ENCODE data around the gene HOXB4.

HOXB4 gene

GRCh38 chr17:48600244-48601098, 22.3 kb upstream of the HOXB4 start:
- DNase-seq, result no peak

GRCh38 chr17:48599354-48599753, 21.2 kb upstream of the HOXB4 start:
- no peak for DNase-seq

- no peak for DNase-seq
Measured at GRCh38 chr17:48598736-48599135, 20.6 kb upstream of the HOXB4 start.

- DNase-seq, result peak; percentile 25
Measured at GRCh38 chr17:48597778-48598631, 19.9 kb upstream of the HOXB4 start.

- DNase-seq, result no peak
Measured at GRCh38 chr17:48597528-48597777, 19.3 kb upstream of the HOXB4 start.

GRCh38 chr17:48596735-48597527, 18.8 kb upstream of the HOXB4 start:
- DNase-seq, result no peak

- DNase-seq, result peak; percentile 49
Measured at GRCh38 chr17:48596000-48596734, 18.0 kb upstream of the HOXB4 start.

GRCh38 chr17:48595278-48595999, 17.3 kb upstream of the HOXB4 start:
- no peak for DNase-seq

- DNase-seq, result no peak
Measured at GRCh38 chr17:48594538-48595277, 16.6 kb upstream of the HOXB4 start.

GRCh38 chr17:48593840-48594537, 15.8 kb upstream of the HOXB4 start:
- DNase-seq, result peak; percentile 85

GRCh38 chr17:48593126-48593829, 15.1 kb upstream of the HOXB4 start, which contains the start of gene HOXB5:
TSS of gene HOXB5 (minus strand) at chr17:48593779. CDS start at chr17:48593682, 97 bp downstream.
- peak; percentile 52 for DNase-seq

GRCh38 chr17:48592577-48592976, 14.4 kb upstream of the HOXB4 start:
- DNase-seq, result peak; percentile 46

GRCh38 chr17:48592057-48592514, 13.9 kb upstream of the HOXB4 start:
- no peak for DNase-seq

- no peak for DNase-seq
Measured at GRCh38 chr17:48591255-48592056, 13.3 kb upstream of the HOXB4 start.

- DNase-seq, result no peak
Measured at GRCh38 chr17:48590607-48591161, 12.5 kb upstream of the HOXB4 start.

GRCh38 chr17:48589831-48590606, 11.9 kb upstream of the HOXB4 start, which contains the start of gene HOXB3:
TSS of gene HOXB3 (minus strand) at chr17:48590241. CDS start at chr17:48552474, 37,767 bp downstream.
- DNase-seq, result no peak

- DNase-seq, result no peak
Measured at GRCh38 chr17:48589060-48589830, 11.1 kb upstream of the HOXB4 start.

Measured in DMS79 treated with DMSO at 0.1 percent for 48 hours (cell line).